GM12873 (cell line): Measurements from ENCODE around the gene CUX1.

Experiments
- CTCF ChIP-seq: IDR thresholded peaks from 2 replicates; pipeline ENCODE4 v1.5.1; 2012; ENCODE audit warnings: low read depth, mild to moderate bottlenecking, moderate library complexity, low read length, control low read depth; ENCODE audit not compliant: insufficient read depth; ENCODE audit errors: missing control alignments

The CUX1 gene

DNA sequence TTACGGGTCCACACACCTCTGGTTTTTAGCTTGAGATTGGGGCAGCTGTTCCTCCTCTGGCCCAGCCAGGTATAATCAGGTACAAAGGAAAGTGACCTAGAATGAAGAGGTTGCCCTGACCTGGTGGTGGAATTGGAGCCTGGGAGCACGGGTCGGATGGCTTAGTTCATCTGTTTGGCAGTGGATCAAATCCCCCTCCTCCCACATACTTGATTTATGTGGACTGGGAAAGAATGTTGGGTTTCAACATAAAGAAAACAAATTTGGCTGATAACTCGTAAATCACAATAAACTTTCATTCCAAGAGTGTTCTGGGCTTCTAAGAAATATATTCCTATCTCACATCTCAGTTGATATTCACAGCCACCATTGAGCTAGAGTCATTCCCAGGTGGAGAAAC, 186.8 kb downstream of the CUX1 start:
- TF ChIP-seq CTCF, result no peak

GRCh38 chr7:102004848-102005247, 187.4 kb downstream of the CUX1 start:
- TF ChIP-seq CTCF, result no peak

DNA sequence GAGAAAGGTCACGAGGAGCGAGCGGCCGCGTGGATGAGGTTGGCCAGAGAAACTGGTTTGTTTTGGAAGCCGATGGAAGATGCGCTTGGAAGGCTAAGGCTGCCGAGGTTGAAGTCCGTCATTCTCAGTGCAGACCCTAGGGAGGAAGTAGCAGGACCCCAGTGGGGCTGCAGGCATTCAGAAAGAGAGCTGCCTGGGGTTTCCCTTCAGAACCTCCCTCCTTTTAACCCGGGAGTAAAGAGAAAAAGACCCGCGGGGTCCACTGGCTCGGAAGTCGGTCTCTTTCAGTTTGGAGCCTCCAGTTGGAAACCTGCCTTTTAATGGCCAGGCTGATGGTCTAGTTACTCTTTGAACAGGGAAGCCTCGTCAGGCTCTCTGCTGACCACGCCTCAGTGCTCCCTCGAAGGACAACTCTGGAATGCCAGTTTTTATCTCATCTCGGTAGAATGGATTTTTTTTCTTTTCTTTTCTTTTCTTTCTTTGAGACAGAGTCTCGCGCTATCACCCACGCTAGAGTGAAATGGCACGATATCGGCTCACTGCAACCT, 188.6 kb downstream of the CUX1 start:
- TF ChIP-seq CTCF, result no peak

DNA sequence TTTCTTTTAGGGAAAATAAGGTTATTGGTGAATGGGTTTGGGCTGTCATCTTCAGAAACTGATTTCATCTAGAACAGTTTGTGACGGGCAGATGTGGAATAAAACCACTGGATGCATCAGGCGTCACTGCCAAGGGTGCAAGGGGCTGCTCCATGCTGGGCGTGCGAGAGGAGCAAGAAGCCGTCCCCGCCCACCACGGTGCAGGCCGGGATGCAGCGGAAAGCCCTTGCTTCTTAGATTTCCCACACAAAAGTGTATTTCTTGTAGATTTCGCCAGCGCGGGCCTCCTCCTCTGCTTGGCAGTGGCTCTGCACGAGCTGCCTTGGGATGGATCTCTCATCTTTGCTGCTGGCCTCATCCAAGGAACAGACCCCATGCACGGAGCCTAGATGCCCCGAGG, 189.3 kb downstream of the CUX1 start:
- no peak for TF ChIP-seq CTCF

- no peak for TF ChIP-seq CTCF
These were observed 191.3 kb downstream of the CUX1 start for GRCh38 chr7:102008535-102009262.

DNA sequence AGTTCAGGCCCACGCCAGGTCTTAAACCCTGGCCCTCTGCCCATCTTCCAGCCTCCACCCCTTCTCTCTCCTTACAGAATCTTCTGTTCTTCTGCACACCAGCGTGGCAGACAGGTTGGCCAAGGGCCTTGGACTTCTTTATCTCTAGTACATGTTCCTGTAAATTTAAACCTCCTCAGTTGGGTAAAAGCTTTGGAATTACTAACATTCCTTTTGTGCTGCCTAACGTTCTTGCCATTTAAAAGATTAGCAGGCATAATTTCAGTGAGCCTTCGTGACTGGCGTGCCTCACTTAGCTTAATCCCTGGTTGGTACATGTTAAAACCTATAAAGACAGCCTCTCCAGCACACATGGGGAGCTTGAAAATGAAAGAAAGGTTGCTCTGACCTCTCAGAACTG, 192.2 kb downstream of the CUX1 start:
- no peak for TF ChIP-seq CTCF

DNA sequence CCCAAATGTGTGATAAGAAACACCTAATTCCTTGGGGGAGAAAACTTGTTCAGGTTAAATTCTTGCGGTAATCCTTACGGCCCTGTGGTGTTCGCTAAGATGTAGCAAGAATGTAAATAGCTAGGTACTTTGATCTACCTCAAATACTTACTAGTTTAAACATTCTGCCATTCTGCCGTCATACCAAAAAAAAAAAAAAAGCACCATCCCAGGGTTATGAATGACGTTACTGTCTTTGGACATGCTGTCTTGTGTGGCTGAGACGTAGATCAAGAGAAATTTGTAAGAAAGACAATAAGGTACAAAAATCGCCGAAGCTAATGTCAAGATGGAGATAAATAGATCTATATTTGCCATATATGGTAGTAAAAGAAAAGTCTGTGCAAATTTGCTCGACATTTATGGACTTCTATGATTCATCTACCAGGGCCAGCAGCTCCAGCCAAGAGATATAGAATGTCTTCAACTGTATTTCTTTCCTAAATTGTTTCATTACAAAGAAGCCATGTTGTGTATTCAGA, 195.6 kb downstream of the CUX1 start:
- no peak for TF ChIP-seq CTCF
